Activated naive CD4-positive, alpha-beta T cell treated with anti-CD3 and anti-CD28 coated beads, Interleukin-2, amount 50 U/mL, for 16 hours (primary cell): ENCODE results near the gene GAST.

Experiments
- DNase-seq: peaks from one replicate; pipeline ENCODE4 v3.0.0-alpha.2; 2020

Gene GAST

GRCh38 chr17:41717408-41718286 is 5.5 kb downstream of the GAST start:
- peak; percentile 29 for DNase-seq

- no peak for DNase-seq
Measured at GRCh38 chr17:41718287-41718645, 6.1 kb downstream of the GAST start.

DNA sequence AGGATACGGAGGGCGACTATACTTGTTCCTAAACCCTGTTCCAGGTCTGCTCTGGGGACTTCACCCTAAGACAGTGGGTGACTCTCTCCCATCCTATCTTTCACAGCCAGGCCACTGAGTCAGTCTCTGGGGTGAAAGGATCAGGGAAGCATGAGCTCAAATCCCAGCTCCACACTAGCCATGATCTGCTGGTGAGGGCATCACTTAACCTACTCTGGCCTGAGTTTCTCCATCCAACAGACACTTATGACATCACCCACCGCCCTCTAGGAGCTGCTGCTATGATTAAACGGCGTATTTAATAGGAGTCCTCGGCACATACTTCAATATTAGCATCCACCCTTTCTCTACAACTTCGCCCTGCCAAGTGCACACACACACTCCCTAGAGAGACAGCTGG is 10.1 kb downstream of the GAST start:
- DNase-seq, result no peak

DNA sequence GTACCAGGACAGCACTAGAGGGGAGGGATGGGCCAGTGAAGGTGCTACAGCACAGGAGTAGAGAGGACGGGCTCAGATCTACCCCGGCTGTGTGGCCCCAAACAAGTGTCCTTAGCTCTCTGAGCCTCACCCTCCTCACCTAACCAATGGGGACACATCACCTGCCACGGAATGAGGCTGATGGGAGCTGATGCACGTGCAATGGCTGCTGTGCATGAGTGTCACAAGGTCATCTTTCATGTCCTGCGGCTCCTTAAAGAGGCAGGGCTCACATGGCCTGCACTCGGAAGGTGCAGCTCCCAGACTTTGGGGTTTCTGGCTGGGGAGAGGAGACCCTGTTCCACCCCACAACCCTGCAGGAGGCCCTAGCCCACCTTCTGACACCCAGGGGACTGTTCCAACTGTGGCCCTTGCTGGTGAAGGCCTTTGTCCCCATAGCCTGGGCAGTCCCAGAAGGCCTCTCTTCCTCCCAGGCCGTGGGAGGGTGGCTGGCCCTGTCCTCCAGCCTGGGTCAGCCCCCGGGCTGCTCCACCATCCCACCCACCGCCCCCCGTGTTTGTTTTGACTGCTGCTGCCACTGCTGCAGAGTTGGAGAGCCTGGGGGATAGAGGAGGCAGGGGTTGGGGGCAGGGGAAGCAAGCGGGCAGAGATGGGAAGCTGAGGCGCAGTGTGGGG is 11.8 kb downstream of the GAST start:
- no peak for DNase-seq

DNA sequence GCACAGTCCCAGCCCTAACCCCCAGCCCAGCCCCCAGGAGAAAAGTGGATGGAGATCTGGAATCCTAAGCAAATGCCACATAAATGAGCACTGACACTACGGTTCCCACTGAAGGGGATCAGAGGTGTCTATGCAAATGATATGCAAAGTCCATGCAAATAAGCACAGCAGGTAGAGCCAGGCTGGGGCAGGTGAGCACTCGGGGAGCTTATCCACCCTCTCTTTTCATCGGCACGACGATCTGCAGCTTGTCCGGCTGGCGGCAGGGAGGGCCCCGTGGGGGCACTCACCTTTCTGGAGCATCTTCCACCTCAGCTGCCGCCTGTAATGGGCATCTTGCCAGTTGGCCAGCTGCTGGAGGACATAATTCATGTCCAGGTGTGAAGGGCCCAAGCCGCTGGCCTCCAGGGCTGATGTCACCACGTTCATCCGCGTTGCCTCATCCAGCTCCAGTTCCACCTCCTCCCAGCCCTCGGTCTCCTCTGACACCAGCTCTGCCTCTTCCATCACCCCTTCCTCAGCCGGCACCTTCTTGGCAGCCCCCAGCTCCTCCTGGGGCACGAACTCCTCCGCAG is 12.4 kb downstream of the GAST start:
- no peak for DNase-seq

DNA sequence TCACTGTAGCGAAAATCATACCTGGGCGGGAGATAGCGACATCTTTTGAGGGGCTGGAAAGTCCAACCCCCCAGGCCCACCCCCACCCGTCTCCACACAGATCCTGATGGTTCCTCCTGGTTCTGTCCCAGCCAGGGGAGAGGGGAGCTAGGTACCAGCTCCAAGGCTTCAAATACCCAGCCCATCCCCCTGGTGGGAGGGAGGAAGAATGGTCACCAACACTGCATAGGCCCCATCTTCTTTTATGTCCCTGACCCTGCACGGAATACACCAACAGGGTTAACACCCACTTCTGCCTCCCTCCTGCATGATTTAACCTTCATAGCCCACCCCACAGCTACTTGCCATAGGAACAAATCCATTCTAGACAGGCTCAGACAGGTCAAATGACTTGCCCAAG is 13.0 kb downstream of the GAST start:
- DNase-seq, result no peak

- DNase-seq, result no peak
Measured at GRCh38 chr17:41728056-41728455, 15.9 kb downstream of the GAST start.

DNA sequence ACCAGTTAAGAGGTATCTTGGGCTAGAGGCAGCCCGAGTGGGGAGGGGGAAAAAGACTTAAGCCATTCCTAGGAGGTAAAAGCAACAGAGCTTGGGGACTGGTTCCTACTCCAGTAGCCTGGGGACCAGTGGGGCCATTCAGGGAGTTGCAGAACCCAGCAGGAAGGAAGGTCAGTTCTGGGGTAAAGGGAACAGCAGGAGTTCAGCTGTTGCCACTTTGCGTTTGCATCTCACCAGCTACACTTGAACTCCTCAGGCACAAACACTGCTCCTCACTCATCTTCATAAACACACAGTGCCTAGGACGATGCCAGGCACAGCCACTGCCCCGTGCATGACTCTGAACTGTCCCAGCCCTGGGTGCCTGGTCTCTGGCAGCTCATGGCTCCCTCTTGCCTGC is 18.3 kb downstream of the GAST start:
- DNase-seq, result no peak

DNA sequence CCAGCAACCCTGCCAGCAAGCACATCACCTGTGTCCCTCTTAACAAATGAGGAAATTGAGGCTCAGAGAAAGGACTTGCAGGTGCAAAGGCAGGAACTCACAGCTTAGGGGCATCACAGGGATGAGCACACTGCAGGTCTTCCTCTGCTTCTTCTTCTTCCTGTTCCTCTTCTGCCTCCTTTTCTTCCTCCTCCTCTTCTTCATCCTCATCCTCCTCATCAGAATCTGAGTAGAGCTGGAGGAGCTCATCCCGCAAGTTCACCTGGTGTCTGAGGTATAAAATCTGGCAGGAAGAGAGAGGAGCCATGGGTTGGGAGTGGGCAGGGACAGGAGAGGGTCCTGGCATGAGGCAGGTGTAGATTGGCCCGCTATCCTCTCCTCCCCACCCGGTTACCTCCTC is 19.7 kb downstream of the GAST start:
- DNase-seq, result no peak

DNA sequence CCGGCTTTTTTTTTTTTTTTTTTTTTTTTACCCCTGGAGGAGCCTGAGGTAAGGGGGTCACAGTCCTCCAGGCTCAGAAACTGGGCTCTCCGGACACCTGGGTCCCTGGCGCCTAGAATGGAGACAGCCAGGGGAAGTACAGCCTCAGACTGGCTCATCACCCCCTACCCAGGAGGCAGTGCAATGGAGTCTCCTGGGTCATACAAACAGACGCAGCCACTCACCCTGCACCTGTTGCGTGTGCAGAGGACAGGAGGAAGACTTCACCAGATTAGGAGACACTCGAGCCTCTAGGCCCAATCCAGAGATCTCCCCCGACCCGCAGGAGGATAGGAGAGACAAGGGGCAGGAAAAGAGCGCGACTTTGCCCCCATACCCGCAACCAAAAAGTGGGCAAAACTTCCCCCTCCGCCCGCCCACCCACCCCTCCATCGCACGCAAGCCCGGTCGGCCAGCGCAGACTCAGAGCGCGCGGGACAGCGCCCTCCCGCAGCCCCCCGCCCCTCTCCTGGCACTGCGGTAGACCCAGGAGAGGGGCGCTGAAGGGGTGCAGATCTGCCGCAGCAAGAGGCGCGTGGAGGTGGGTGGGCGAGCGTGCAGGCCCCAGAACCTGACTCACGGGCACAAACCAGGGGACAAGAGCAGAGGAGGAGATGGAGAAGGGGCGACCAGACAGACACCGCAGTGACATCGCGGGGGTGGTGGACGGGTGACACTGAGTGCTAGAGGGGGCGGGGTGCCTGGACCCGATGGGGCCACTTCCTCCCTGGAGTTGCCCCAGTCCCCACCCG is 21.4 kb downstream of the GAST start:
- DNase-seq, result no peak

DNA sequence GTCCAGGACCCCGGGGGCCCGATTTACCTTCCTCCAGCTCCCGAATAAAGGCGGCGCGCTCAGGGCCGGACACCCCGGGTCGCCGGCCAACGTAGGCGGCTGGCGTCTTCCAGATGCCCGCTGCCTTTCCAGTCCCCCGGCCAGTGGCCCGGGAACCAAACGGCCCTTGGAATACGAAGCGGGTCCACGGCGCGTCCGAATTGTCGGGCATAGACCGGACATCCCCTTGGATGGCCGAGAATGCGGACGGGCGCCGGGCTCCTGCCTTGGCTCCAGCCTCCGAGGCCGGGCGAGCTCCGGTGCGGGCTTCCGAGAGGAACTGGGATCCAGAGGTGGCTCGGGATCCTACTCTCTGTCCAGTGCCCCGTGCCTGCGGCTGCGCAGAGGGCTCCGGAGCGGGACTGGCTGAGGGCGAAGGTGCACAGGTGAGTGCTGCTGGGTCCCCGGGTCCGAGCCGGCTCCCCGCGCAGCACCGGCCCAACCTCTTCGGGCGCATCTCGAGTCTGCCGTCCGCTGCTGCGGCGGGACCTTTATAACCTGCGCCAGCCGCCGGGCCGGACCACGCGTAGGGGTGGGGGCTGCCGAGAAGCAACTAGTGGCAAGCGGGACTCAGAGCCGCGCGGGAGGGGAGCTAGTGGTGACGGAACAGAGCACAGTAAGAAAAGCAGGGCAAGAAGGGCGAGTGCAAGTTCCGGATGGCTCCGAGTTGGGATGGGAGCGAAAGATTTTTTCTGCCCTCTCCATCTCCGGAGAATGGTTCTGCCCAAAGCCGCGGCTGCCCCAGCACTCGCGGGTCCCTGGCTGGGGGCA is 22.2 kb downstream of the GAST start, which contains the start of gene HAP1:
Gene HAP1, minus strand, starts transcription at position 505 of the 810 bp plus-strand sequence. Its CDS starts 9 bp downstream, at position 496.
- DNase-seq, result peak; percentile 27

DNA sequence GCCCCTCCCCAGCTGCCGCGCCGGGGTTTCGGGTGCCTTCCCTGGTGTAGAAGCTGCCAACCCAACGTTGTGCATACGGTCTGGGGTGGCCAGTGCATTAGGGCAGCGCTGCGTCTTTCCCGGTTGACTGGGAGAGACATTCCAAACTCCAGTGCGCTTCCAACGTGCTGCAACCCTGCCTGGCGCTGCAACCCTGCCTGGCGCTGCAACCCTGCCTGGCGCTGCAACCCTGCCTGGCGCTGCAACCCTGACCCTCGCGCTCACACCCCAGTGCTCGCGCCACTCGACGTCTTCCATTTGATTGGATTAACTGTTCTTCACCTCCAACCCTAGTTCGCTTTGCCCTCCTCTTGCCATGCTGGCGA is 22.8 kb downstream of the GAST start:
- no peak for DNase-seq

- no peak for DNase-seq
Measured at GRCh38 chr17:41735744-41736143, 23.6 kb downstream of the GAST start.

DNA sequence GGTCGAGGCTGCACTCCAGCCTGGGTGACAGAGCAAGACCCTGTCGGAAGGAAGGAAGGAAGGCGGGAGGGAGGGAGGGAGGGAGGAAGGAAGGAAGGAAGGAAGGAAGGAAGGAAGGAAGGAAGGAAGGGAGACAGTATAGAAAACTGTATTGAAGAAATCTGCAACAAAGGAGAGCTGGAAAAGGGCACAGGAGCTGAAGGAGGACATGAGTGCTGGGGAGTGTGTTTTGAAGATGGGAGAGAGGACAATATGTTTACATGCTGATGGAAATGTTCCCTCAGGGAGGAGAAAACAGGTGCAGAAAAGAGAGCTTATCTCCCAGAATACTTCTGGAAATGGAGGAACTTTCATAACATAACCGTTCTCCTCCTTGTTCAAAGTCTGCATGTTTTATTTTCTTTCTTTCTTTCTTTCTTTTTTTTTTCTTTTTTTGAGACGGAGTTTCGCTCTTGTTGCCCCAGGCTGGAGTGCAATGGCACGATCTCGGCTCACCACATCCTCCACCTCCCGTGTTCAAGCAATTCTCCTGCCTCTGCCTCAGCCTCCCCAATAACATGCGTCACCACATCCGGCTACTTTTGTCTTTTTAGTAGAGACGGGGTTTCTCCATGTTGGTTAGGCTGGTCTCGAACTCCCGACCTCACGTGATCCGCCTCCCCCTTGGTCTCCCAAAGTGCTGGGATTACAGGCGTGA is 25.0 kb downstream of the GAST start:
- no peak for DNase-seq

- no peak for DNase-seq
Measured at GRCh38 chr17:41737680-41738023, 25.5 kb downstream of the GAST start.

GRCh38 chr17:41738077-41738800 is 26.1 kb downstream of the GAST start:
- DNase-seq, result peak; percentile 79

- no peak for DNase-seq
Measured at GRCh38 chr17:41738801-41739112, 26.6 kb downstream of the GAST start.

DNA sequence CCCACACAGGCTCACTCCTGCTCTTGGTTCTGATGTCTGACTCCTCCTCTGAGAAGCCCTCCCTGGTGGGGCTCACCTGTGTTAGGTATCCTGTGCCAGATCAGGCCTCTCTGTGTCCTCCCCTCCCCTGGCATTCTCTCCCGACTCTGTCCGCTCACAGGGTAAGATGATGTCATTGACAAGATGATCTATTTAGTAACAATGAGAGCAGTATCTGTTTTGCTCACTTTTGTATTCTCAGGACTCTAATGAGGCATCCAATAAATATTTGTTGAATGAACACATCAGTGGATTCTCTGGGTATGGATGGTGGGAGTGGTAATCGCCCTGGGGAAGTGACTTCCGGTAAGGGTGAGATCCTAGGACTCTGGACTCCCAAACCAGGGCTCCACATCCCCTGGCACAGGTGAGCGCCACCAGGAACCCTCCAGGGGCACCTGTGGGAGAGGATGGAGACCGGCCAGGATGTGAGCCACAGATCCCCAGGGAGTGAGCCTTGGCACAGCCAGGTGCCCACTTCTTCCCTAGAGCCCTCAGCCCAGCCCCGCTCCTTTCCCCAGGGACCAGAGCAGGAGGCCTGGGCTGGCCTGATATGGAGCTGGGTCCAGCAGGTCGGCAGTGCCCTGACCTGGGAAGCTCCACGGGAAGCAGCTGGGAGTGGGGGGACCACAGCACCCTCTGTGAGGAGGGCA is 27.7 kb downstream of the GAST start:
- no peak for DNase-seq

DNA sequence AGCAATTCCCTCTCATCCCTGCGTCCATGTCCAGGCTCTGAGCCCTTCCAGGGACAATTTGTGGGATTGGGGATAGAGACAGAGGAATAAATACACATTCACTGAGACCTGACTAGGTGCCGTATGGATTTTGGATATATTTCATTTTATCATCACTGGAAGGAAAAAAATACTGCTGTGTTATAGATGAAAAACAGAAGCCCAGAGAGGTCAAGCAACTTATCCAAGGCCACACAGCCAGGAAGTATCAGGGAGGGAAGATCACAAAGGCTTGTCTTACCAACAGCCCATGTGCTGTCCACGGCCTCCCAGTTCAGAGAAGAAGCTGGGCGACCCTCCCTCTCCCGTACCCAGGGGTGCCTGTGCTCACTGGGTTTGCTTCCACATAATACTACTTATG is 28.4 kb downstream of the GAST start:
- no peak for DNase-seq

DNA sequence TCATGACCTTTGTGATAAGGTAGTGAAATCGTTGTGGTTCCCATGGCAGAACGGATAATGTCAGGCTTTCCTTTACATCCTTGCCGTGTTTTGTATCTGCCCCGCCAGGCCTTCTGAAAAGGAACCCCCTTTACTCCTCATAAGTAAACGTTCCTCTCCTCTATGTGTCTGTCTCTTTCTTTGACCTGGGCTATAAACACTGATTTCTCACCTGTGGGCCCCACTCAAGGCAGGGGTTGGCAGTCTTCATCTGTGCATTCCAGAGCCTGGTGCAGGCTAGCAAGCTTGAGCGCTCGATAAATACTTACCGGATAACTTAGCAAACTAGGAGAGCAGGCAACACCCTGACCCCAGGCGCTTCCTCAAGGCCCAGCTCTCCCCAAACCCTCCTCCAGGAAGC is 29.6 kb downstream of the GAST start:
- DNase-seq, result no peak

DNA sequence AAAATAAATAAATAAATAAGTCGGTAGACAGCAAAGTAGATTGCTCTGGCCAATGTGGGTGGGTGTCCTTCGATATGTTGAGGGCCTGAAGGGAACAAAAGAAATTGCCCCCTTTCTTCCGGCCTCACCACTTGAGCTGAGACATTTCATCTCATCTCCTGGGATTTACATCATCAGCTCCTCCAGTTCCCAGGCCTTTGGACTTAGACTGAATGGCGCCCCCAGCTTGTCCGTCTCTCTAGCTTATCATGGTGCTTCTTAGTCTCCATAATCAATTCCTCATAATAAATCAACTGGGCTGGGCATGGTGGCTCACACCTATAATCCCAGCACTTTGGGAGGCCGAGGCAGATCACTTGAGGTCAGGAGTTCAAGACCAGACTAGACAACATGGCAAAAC is 36.1 kb downstream of the GAST start:
- DNase-seq, result no peak
